Adrenal gland (tissue), 5 donors: ENCODE results near the gene CFAP97D1.

Experiments used
- CTCF ChIP-seq, 6 experiments: fragments of 450-650 bp in 4 of 6; fragments of 200-600 bp in 2 of 6; sonication (generic) in 1 of 6; IDR thresholded peaks; 1 replicate in 5 of 6; 2 replicates in 1 of 6; pipeline versions ENCODE4 v1.5.1 to v1.8.0; 2016 to 2021; ENCODE audit warnings: antibody characterized with exemption in 6 of 6, mild to moderate bottlenecking in 2 of 6, moderate library complexity in 1 of 6
- POLR2A ChIP-seq, 2 donors: fragments of 450-650 bp; IDR thresholded peaks; one replicate each; pipeline ENCODE4 v1.6.1; 2017; ENCODE audit warnings: antibody characterized with exemption in 2 of 2, mild to moderate bottlenecking in 2 of 2, moderate library complexity in 1 of 2
- donor health status: DM: no; HTN: no; CAD: no.

GRCh38 chr17:43834106-43834505 lies 53.9 kb downstream of the CFAP97D1 start:
- TF ChIP-seq POLR2A (IDR thresholded peaks at IDR 0.05) (no peak), CTCF (IDR thresholded peaks at IDR 0.05) (no peak)
